Mesendoderm (in vitro differentiated cells): ENCODE data around the gene C2orf92.

Experiments used
- DNase-seq: peaks from one replicate; pipeline ENCODE4 v3.0.0; 2013
- H2AK5ac ChIP-seq: 2 replicates; pipeline ENCODE4 v1.6.1; 2013; ENCODE audit warnings: low read length, inconsistent platforms
- H2BK120ac ChIP-seq: 2 replicates; pipeline ENCODE4 v1.6.1; 2013; ENCODE audit warnings: low read depth, mild to moderate bottlenecking, low read length, moderate library complexity, mixed read lengths
- H2BK15ac ChIP-seq: replicated peaks from 2 replicates; pipeline ENCODE4 v1.6.1; 2013; ENCODE audit warnings: low read depth, mild to moderate bottlenecking, moderate library complexity
- H2BK5ac ChIP-seq: 2 replicates; pipeline ENCODE4 v1.6.1; 2013; ENCODE audit warnings: low read length, inconsistent platforms
- H3K18ac ChIP-seq: 2 replicates; pipeline ENCODE4 v1.6.1; 2013; ENCODE audit warnings: mild to moderate bottlenecking, low read length, mixed read lengths
- H3K23ac ChIP-seq: one replicate; pipeline ENCODE4 v1.6.1; 2013; ENCODE audit warnings: low read length
- H3K27ac ChIP-seq: 2 replicates; pipeline ENCODE4 v1.5.1; 2013; ENCODE audit warnings: low read depth, mild to moderate bottlenecking, inconsistent platforms, low read length, moderate library complexity
- H3K27me3 ChIP-seq: 2 replicates; pipeline ENCODE4 v1.6.1; 2013; ENCODE audit warnings: low read length, control low read depth, mild to moderate bottlenecking, inconsistent platforms; ENCODE audit not compliant: insufficient read depth, poor library complexity
- H3K36me3 ChIP-seq: 2 replicates; pipeline ENCODE4 v1.6.1; 2013; ENCODE audit warnings: low read length, inconsistent platforms; ENCODE audit not compliant: control insufficient read depth, insufficient read depth
- H3K4ac ChIP-seq: one replicate; pipeline ENCODE4 v1.6.1; 2013; ENCODE audit warnings: low read depth, mild to moderate bottlenecking, low read length, moderate library complexity
- H3K4me1 ChIP-seq: 2 replicates; pipeline ENCODE4 v1.6.1; 2013; ENCODE audit warnings: low read depth, low read length, inconsistent platforms; ENCODE audit not compliant: control insufficient read depth
- H3K4me2 ChIP-seq: 2 replicates; pipeline ENCODE4 v1.6.1; 2013; ENCODE audit warnings: low read length
- H3K4me3 ChIP-seq: 2 replicates; pipeline ENCODE4 v1.5.1; 2013; ENCODE audit warnings: mild to moderate bottlenecking, low read length
- H3K56ac ChIP-seq: one replicate; pipeline ENCODE4 v1.6.1; 2013; ENCODE audit warnings: low read length
- H3K79me1 ChIP-seq: 2 replicates; pipeline ENCODE4 v1.6.1; 2013; ENCODE audit warnings: low read length, inconsistent platforms
- H3K79me2 ChIP-seq: 2 replicates; pipeline ENCODE4 v1.6.1; 2013; ENCODE audit warnings: mild to moderate bottlenecking, low read length; ENCODE audit not compliant: control insufficient read depth, insufficient read depth
- H3K9ac ChIP-seq: 2 replicates; pipeline ENCODE4 v1.6.1; 2013; ENCODE audit warnings: low read length, inconsistent platforms
- H4K5ac ChIP-seq: one replicate; pipeline ENCODE4 v1.6.1; 2013; ENCODE audit warnings: low read length
- H4K8ac ChIP-seq: one replicate; pipeline ENCODE4 v1.6.1; 2013; ENCODE audit warnings: low read depth, mild to moderate bottlenecking, control low read depth, low read length, moderate library complexity
- WGBS: extraction: QIAGEN DNeasy Blood & Tissue Kit; methylation state at CpG from one replicate; pipeline ENCODE4 v1.1.7; 2013; ENCODE audit warnings: low lambda C conversion rate, missing lambda C conversion rate; ENCODE audit not compliant: insufficient coverage; ENCODE audit errors: extremely low coverage; 5-methylcytosine and 5-hydroxymethylcytosine counted together

The C2orf92 gene

DNA sequence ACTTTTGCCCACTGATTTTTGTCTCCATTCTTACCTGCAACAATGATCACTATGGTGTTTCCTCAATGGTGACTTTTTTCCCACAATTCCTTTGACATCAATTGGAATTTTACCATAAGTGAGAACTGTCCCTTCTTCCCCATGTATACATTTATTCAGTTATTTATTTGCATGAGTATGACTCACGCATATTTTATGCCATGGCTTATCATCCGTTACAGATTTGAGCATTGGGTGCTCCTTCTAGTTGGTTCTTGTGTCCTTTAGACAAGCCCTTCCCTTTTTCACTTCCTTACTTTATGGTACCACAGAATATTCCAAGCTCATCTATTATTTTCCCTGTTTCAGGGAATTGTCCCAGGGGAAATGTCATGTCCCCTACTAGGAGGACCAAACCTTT is 16.0 kb upstream of the C2orf92 start:
- H3K27ac ChIP-seq = no peak overlapping the region
- H3K4me3 ChIP-seq = no peak overlapping the region
- H4K5ac ChIP-seq = no peak overlapping the region
- no peak overlapping the region for H2AK5ac ChIP-seq
- H3K18ac ChIP-seq = no peak overlapping the region
- peaks cover 2% of the 10 kb centered on the region for H3K36me3 ChIP-seq
- no peak overlapping the region for H3K23ac ChIP-seq
- H3K4me1 ChIP-seq = no peaks in the 10 kb centered on the region
- H2BK15ac ChIP-seq = no peak overlapping the region
- H3K27me3 ChIP-seq = no peaks in the 10 kb centered on the region
- H3K79me2 ChIP-seq = no peaks in the 10 kb centered on the region
- no peak overlapping the region for H4K8ac ChIP-seq
- H2BK5ac ChIP-seq = no peak overlapping the region
- no peak for DNase-seq
- no peak overlapping the region for H3K9ac ChIP-seq
- no peak overlapping the region for H3K56ac ChIP-seq
- H2BK120ac ChIP-seq = no peak overlapping the region
- H3K79me1 ChIP-seq = no peaks in the 10 kb centered on the region
- WGBS = no CpG with 5 or more reads among the region's 2 CpGs
- no peak overlapping the region for H3K4ac ChIP-seq
- H3K4me2 ChIP-seq = no peak overlapping the region

DNA sequence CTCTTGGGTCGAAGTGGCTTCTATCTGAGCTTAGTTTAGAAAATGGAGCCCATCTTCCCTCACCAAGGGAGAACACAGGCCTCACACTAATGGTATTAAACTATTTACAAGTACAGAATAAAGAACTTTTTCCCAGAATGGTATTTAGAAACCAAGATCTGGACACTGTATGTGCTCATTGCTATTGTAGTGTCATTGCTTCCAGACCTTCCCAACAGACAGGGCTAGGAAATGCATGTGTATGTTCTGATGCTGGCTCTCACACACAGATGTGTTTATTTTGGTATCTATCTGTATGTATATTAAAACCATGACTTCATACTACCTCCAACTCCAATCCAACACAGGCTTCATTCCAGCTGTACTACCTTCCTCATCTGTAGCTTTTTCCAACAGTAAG is 15.6 kb upstream of the C2orf92 start:
- DNase-seq = no peak
- no peak overlapping the region for H2BK15ac ChIP-seq
- WGBS = no CpG with 5 or more reads among the region's 1 CpG

DNA sequence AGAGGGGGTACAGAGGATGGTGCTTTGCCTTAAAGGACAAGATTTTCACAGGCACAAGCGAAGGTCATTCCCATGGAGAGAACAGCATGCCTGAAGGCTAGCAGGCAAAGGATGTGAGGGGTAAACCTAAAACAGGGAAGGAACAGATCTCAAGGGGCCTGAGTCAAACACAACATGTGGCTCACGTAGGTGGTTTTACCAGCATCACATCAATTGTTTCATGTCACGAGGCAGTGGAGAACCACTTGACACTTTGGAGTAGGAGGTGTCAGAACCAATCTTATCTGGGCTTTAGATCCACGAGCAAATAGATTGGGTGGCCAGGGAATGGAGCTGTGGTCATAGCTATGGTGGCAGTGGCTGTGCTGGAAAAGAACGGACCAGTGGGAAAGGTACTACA is 15.2 kb upstream of the C2orf92 start:
- peaks cover 2% of the 10 kb centered on the region for H3K36me3 ChIP-seq
- WGBS = no CpG with 5 or more reads among the region's 5 CpGs
- no peak overlapping the region for H3K9ac ChIP-seq

More for the DNA sequence above, 15.6 kb upstream of the C2orf92 start:
- Histone ChIP-seq H3K4me2 (no peak overlapping the region), H3K36me3 (peaks cover 2% of the 10 kb centered on the region), H3K4ac (no peak overlapping the region), H3K27me3 (no peaks in the 10 kb centered on the region), H3K27ac (no peak overlapping the region), H4K8ac (no peak overlapping the region), H3K18ac (no peak overlapping the region), H2AK5ac (no peak overlapping the region), H3K79me2 (no peaks in the 10 kb centered on the region), H3K9ac (no peak overlapping the region), H3K23ac (no peak overlapping the region), H2BK5ac (no peak overlapping the region), H3K79me1 (no peaks in the 10 kb centered on the region), H4K5ac (no peak overlapping the region), H3K4me1 (no peaks in the 10 kb centered on the region), H2BK120ac (no peak overlapping the region), H3K56ac (no peak overlapping the region), H3K4me3 (no peak overlapping the region)

DNA sequence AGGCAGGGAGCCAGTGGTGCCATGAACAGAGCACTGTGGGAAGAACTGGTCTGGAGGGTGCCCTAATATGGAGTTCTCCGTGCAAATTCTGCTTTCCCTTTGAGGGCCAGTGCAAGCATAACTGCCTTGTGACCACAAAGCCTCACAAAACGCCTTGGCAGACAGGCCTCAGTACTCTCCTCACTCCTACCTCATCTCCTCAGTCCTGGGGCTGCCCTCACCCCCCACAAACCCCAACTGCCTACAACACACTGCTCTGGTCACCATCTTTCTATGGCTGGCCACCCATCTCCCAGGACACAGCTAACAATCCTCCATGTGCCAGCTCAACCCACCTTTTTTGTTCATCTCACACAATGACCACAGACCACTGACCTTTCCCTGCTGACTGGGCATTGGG is 14.7 kb upstream of the C2orf92 start:
- H2AK5ac ChIP-seq = no peak overlapping the region
- no peak overlapping the region for H3K23ac ChIP-seq
- no peak overlapping the region for H3K18ac ChIP-seq
- H3K27me3 ChIP-seq = no peaks in the 10 kb centered on the region
- no peak overlapping the region for H2BK120ac ChIP-seq
- H2BK5ac ChIP-seq = no peak overlapping the region
- no CpG with 5 or more reads among the region's 2 CpGs for WGBS
- H4K8ac ChIP-seq = no peak overlapping the region
- DNase-seq = no peak
- H3K4me2 ChIP-seq = no peak overlapping the region
- no peaks in the 10 kb centered on the region for H3K79me2 ChIP-seq
- no peak overlapping the region for H3K4me3 ChIP-seq
- H3K36me3 ChIP-seq = peaks cover 2% of the 10 kb centered on the region
- no peak overlapping the region for H3K4ac ChIP-seq
- no peaks in the 10 kb centered on the region for H3K79me1 ChIP-seq
- H4K5ac ChIP-seq = no peak overlapping the region
- H3K27ac ChIP-seq = no peak overlapping the region
- no peak overlapping the region for H3K56ac ChIP-seq
- H3K4me1 ChIP-seq = no peaks in the 10 kb centered on the region
- no peak overlapping the region for H3K9ac ChIP-seq
- H2BK15ac ChIP-seq = no peak overlapping the region

More for the DNA sequence above, 15.2 kb upstream of the C2orf92 start:
- H3K4me3 ChIP-seq = no peak overlapping the region
- H2BK120ac ChIP-seq = no peak overlapping the region
- no peaks in the 10 kb centered on the region for H3K79me1 ChIP-seq
- no peaks in the 10 kb centered on the region for H3K79me2 ChIP-seq
- H2AK5ac ChIP-seq = no peak overlapping the region
- no peak overlapping the region for H4K8ac ChIP-seq
- H3K4me2 ChIP-seq = no peak overlapping the region
- H3K18ac ChIP-seq = no peak overlapping the region
- H3K56ac ChIP-seq = no peak overlapping the region
- no peak overlapping the region for H2BK5ac ChIP-seq
- no peak overlapping the region for H3K4ac ChIP-seq
- DNase-seq = no peak
- H3K23ac ChIP-seq = no peak overlapping the region
- no peak overlapping the region for H2BK15ac ChIP-seq
- no peaks in the 10 kb centered on the region for H3K27me3 ChIP-seq
- no peaks in the 10 kb centered on the region for H3K4me1 ChIP-seq
- H3K27ac ChIP-seq = no peak overlapping the region
- H4K5ac ChIP-seq = no peak overlapping the region

DNA sequence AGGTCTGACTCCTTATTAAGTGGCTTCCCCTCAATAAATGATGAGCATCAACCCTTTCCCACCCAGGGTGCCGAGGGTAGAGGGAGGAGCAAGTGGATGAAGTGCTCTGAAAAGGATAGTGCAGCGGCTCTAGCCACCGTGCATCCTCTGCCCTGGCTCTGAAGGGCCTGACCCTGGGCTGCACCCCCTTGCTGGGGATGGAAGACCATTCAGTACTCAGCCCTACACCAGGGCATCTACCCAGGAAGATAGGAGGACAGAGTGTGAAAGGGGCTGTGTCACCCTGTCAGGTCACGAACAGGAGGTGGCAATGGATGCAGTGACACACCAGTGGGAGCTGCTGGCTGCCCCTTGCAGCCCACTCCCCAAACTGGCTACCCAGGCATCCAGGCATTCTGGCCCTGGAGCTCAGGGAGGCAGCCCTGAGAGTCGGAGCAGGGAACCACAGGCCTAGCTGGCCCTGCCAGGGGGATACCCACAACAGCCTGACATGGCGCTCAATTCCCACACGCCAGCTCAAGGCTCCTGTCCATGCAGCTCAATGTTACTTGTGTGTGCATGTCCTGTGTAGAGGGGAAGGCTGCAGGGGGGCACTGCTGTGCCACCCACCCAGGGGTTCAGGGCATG is 13.3 kb upstream of the C2orf92 start:
- Histone ChIP-seq H3K4me2 (no peak overlapping the region), H2BK5ac (no peak overlapping the region), H3K27me3 (no peaks in the 10 kb centered on the region), H4K8ac (no peak overlapping the region), H3K79me1 (peaks cover 5% of the 10 kb centered on the region), H3K56ac (no peak overlapping the region), H3K23ac (no peak overlapping the region), H3K4ac (no peak overlapping the region), H3K4me1 (no peaks in the 10 kb centered on the region), H4K5ac (no peak overlapping the region), H3K4me3 (no peak overlapping the region), H2BK120ac (no peak overlapping the region), H3K9ac (no peak overlapping the region), H3K18ac (no peak overlapping the region), H2BK15ac (no peak overlapping the region), H3K36me3 (peaks cover 2% of the 10 kb centered on the region), H2AK5ac (no peak overlapping the region), H3K79me2 (peaks cover 3% of the 10 kb centered on the region), H3K27ac (no peak overlapping the region)
- WGBS = no CpG with 5 or more reads among the region's 7 CpGs
- no peak for DNase-seq
